Measurements from ENCODE around the gene GBP1.
"Not testable (repeated sequence)": the region's sequence is repeated elsewhere in the genome, so short reads cannot be mapped to it uniquely, and the experiment has no call there.

DNA sequence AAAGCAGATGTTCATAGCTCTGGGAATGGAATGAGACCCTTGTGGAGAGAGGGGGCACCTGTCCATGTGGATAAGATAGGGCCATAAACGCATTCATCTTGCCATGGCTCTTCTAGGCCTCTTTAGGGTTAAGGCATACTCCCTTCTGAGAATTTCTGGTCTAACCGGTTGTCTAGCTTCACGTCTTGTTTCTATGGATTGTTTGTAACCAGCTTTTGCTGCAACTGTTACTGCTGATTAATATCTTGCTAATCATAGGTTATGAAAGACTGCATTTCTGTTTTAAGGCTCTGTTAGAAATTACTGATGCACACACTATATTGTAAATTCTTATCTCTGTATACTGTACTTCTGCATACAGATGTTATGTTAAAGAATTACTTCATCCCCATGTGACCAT is 46.7 kb downstream of the GBP1 start:
- not testable (repeated sequence) for TF ChIP-seq CTCF (conservative IDR thresholded peaks at IDR 0.05; ENCODE audit: low read length); EZH2phosphoT487 (IDR thresholded peaks at IDR 0.05; ENCODE audit: borderline replicate concordance, low read depth, low read length)

Measured in OCI-LY7 (cell line).